ENCODE data around the gene PCDH10.

PCDH10 gene

DNA sequence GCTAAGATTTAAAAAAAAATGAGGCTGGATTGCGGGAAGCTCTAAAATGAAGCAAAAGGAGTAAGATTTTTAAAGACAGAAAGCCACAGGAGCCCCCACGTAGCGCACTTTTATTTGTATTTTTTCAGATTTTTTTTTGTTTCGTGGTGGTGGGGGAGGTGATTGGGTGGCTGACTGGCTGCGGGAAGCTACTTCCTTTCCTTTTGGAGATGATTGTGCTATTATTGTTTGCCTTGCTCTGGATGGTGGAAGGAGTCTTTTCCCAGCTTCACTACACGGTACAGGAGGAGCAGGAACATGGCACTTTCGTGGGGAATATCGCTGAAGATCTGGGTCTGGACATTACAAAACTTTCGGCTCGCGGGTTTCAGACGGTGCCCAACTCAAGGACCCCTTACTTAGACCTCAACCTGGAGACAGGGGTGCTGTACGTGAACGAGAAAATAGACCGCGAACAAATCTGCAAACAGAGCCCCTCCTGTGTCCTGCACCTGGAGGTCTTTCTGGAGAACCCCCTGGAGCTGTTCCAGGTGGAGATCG lies 908 bp downstream of the PCDH10 start:
- no peak for DNase-seq (ENCODE audit: low spot score)

DNA sequence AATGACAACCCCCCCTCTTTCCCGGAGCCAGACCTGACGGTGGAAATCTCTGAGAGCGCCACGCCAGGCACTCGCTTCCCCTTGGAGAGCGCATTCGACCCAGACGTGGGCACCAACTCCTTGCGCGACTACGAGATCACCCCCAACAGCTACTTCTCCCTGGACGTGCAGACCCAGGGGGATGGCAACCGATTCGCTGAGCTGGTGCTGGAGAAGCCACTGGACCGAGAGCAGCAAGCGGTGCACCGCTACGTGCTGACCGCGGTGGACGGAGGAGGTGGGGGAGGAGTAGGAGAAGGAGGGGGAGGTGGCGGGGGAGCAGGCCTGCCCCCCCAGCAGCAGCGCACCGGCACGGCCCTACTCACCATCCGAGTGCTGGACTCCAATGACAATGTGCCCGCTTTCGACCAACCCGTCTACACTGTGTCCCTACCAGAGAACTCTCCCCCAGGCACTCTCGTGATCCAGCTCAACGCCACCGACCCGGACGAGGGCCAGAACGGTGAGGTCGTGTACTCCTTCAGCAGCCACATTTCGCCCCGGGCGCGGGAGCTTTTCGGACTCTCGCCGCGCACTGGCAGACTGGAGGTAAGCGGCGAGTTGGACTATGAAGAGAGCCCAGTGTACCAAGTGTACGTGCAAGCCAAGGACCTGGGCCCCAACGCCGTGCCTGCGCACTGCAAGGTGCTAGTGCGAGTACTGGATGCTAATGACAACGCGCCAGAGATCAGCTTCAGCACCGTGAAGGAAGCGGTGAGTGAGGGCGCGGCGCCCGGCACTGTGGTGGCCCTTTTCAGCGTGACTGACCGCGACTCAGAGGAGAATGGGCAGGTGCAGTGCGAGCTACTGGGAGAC lies 1.6 kb downstream of the PCDH10 start:
- DNase-seq (ENCODE audit: low spot score): peak; percentile 14

DNA sequence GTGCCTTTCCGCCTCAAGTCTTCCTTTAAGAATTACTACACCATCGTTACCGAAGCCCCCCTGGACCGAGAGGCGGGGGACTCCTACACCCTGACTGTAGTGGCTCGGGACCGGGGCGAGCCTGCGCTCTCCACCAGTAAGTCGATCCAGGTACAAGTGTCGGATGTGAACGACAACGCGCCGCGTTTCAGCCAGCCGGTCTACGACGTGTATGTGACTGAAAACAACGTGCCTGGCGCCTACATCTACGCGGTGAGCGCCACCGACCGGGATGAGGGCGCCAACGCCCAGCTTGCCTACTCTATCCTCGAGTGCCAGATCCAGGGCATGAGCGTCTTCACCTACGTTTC lies 2.2 kb downstream of the PCDH10 start:
- DNase-seq (ENCODE audit: low spot score): no peak

DNA sequence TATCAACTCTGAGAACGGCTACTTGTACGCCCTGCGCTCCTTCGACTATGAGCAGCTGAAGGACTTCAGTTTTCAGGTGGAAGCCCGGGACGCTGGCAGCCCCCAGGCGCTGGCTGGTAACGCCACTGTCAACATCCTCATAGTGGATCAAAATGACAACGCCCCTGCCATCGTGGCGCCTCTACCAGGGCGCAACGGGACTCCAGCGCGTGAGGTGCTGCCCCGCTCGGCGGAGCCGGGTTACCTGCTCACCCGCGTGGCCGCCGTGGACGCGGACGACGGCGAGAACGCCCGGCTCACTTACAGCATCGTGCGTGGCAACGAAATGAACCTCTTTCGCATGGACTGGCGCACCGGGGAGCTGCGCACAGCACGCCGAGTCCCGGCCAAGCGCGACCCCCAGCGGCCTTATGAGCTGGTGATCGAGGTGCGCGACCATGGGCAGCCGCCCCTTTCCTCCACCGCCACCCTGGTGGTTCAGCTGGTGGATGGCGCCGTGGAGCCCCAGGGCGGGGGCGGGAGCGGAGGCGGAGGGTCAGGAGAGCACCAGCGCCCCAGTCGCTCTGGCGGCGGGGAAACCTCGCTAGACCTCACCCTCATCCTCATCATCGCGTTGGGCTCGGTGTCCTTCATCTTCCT lies 2.7 kb downstream of the PCDH10 start:
- DNase-seq (ENCODE audit: low spot score): peak; percentile 55

DNA sequence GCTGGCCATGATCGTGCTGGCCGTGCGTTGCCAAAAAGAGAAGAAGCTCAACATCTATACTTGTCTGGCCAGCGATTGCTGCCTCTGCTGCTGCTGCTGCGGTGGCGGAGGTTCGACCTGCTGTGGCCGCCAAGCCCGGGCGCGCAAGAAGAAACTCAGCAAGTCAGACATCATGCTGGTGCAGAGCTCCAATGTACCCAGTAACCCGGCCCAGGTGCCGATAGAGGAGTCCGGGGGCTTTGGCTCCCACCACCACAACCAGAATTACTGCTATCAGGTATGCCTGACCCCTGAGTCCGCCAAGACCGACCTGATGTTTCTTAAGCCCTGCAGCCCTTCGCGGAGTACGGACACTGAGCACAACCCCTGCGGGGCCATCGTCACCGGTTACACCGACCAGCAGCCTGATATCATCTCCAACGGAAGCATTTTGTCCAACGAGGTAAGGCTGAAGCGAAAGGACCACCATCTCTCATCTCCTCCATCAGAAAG lies 3.3 kb downstream of the PCDH10 start:
- DNase-seq (ENCODE audit: low spot score): no peak

DNA sequence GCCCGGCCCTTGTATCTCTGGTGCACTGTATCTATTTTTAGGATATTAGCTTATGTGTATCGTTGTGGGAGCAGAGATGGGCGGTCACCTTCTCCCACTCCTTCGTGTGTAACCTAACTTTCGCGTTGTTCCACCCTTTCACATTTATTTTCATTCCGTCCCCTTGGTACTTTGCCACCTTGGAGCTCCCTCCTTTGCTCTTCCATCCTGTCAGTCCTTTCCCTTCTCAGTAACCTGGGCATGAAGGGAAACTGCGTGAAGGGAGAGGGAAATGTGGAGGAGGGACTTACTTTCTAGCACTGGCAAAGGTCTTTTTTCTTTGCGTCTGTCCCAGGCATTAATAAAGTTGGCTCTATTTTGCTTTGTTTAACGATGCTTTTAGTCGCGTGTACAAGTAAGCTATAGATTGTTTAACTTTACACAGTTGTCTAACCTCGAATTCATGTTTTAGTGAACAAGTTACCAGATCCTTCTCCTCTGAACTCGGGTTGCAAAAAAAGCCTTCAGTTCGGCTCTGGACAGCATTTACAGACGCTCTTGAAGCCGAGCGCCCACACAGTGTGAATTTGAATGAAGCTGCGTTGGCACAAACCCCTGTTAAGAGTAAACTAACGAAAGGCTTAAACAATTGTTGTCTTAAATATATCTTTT lies 3.9 kb downstream of the PCDH10 start:
- no peak for DNase-seq (ENCODE audit: low spot score)

DNA sequence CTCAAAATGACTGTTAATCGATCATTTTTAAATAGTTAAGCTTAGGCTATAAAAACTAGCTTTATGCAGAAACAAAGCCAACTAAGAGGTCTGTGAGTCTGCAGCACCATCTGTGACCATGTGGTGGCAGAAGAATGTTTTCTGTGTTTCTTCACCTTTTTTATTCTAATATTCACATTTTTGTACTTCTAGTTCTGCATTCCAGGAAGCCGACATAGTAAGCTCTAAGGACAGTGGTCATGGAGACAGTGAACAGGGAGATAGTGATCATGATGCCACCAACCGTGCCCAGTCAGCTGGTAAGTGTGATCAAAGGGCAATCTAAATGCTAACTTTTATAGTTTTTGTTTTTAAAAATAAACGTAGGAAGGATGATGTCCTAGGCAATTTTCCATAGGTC lies 5.6 kb downstream of the PCDH10 start:
- no peak for DNase-seq (ENCODE audit: low spot score)

DNA sequence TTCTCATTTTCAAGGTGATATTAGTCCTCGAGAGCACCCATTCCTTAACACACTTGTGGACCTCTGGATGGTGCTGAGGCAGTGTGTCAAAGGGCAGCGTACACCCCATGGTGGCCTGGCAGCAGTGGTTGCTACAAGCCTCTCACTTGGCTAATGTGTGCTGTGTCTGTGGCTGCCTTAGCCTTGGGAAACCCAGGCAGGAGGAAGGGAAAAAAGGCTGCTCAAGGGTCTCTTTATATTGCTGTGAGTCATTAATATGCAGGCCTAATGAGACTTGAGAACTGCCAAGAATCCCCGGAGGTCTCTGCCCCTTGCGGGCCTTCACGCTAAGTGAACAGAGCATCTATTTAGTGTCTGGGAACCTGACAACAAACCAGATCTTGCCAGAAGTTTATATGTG lies 7.0 kb downstream of the PCDH10 start:
- no peak for DNase-seq (ENCODE audit: low spot score)

DNA sequence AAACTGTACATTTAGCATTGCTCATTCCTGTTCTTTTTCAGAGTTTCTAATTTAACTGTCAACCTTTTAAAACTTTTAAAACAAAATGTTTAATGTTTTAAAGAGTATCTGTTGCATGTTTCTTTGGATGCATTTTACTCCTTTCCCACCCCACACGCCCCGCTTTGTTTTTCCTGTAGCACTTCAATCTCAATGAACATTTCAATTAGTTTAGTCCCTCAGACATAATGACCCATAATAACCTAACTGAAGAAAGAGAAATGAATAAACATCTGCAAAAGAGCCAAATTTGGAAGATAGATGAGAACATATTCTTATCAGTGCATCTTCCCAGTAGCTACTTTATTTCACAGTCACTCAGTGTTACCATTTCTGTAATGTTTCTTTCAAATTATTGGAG lies 7.5 kb downstream of the PCDH10 start:
- no peak for DNase-seq (ENCODE audit: low spot score)

DNA sequence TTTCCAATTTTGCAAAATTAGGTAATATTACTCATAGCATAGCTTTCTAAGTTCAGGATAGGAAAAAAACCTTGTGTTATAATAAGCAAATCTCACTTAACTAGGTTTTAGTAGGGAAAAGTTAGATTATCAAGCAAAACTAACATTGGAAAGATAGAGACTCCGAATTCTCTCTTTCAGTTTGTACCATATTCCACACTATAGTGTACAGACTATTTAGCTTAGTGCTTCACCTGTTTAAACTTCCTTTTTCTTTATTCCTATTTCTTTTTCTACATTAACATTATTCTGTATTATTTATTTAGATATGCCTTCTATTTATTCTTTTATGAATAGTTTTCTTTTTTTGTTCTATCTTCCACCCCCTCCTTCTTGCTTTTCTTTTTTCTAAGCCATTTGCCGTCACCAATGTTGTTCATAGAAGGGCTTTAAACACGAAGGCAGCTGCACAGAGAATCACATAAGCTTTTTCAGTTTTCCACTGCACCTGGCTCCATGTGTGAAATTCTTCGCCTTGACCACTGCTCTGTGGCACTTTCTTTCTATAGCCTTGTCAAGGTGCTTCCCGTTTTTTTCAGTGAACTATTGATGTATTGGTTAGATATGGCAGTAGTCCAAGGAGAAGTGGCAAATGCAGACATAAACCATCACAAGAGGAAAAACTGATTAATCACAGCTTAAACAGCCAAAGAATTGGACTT lies 8.5 kb downstream of the PCDH10 start:
- DNase-seq (ENCODE audit: low spot score): no peak

DNA sequence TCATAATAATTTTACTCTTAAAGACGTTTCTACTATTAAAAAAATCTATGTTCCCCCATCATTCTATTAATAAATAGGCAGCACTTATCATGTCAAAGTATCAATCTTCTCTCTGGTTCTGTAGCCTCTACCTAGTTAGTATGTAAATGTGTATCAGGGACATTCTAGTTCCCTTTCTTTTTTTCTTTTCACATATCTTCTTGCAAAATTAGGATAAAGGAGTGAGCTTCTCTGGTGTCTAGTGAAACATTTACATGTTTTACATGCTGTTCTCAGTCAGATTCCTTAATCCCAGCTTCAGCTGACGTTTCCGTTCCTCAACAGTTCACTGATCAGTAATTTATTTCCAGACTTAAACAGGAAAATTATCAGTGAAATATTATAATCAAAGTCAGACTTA lies 11.8 kb downstream of the PCDH10 start:
- no peak for DNase-seq (ENCODE audit: low spot score)

DNA sequence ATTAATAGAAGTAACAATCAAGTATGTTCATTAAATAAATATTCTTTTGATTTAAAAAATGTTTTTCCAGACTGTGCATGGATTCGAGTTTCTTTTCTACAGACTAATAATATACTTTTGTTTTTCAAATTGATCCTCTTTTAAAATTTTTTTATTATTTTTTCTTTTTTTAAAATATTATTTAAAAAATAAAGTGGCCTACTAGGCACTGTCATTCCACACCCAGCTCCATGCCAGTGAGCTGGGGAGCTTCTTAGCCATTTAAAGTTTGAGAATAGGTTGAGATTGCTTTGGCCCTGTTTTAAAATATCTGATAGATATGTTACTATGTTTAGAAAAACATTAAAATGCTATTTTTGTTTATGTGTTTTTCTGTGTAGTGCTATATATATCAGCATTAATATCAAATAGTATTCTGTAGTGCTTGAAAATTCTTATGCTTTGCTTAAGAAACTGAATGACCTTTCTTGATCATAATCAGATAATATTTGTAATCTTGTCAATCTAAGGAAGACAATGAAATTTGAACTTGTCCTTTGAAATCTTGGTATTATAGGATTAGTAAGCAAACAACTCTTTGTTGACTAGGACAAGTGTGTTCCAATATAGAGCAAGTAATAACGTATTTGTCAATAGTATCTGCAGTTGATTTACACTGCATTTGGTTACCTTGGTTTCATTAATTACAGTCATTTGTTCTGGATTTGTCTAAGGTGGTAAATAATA lies 12.6 kb downstream of the PCDH10 start:
- DNase-seq (ENCODE audit: low spot score): no peak

DNA sequence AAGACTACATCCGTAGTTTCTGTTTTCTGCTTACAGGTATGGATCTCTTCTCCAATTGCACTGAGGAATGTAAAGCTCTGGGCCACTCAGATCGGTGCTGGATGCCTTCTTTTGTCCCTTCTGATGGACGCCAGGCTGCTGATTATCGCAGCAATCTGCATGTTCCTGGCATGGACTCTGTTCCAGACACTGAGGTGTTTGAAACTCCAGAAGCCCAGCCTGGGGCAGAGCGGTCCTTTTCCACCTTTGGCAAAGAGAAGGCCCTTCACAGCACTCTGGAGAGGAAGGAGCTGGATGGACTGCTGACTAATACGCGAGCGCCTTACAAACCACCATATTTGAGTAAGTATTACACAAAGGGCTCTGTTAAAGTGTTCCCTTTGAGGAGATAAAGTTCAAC lies 13.8 kb downstream of the PCDH10 start:
- no peak for DNase-seq (ENCODE audit: low spot score)

DNA sequence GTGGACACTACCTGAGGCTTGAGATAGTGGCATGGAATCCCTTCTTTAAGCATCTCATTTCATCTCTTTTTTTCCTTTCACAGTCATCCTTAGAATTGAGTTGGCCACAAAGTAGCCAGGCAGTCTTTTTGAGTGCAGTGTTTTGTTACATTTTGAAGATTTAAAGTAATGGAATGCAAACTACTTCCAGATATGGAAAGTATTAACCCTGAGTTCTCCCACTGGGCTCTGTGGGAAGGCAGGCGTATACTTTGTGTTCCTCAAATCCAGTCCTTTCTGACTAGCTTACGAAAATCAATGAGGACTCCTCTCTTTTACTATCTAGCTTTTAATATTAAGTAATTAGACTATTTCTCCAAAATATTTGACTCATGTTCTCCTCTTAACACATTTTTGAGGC lies 29.9 kb downstream of the PCDH10 start:
- DNase-seq (ENCODE audit: low spot score): no peak

DNA sequence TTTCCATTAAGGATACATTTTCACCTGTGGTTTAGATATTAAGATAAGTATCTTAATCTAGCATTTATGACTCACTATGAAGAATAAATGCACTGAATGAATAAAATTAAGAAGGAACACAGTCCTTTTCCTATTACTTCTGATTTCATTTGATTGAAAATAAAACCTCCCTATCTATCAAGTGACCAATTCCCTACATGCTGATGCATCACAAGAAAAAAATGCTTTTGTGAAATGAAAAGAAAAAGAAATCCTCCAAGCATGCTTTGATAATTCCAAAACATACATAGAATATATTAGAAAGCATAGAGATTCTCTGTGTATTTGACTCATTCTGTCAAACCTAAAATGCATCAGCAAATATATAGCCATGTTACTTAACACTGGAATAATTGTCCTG lies 37.1 kb downstream of the PCDH10 start:
- DNase-seq (ENCODE audit: low spot score): no peak

DNA sequence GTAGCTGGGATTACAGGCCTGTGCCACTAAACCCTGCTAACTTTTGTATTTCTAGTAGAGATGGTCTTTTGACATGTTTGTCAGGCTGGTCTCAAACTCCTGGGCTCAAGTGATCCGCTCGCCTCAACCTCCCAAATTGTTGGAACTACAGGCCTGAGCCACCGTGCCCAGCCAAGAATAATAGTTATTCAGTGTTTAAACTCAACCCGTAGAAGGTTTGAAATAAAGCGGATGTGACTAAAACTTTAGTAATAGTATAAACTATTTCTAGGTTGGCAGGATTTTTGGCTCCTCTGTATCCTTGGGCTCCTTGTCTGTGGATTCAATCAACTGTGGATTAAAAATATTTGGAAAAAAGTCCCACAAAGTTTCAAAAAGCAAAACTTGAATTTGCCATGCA lies 37.8 kb downstream of the PCDH10 start:
- no peak for DNase-seq (ENCODE audit: low spot score)

DNA sequence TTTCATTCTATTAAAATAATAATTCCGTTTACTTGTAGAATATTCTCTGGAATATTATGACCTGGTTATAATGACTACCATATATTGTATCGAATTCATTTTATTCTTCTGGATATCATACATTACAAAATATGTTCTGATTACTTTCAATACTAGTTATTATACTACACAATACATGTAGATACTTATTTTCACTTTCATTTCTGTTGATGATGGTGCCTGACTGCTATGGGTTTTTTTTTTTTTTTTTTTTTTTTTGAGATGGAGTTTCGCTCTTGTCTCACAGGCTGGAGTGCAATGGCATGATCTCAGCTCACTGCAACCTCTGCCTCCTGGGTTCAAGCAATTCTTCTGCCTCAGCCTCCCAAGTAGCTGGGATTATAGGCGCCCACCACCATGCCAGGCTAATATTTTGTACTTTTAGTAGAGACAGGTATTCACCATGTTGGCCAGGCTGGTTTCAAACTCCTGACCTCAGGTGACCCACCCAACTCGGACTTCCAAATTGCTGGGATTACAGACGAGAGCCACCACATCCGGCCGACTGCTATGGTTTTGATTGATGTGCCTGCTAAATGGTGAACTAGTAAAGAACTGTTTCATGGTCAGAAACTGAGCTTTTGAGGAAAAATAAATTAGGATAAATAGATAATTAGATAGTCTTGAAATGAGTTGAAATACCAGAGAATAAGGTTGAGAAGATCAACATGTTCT lies 39.5 kb downstream of the PCDH10 start:
- DNase-seq (ENCODE audit: low spot score): no peak

DNA sequence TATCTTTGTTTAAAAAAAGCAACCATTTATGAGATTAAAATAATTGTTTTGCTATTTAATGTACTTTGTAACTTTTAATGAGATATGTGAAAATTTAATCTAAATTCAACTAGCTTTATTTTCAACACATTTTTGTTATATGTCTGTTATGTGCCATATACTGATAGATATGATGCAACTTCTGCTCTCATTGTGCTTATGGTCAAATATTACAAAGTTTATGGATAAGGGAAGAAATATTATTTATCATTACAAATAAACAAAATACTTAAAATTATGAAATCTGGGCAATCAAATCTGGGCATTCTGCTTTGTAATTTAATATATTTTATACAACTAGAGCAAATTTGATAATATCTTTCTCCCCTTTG lies 40.0 kb downstream of the PCDH10 start:
- no peak for DNase-seq (ENCODE audit: low spot score)

DNA sequence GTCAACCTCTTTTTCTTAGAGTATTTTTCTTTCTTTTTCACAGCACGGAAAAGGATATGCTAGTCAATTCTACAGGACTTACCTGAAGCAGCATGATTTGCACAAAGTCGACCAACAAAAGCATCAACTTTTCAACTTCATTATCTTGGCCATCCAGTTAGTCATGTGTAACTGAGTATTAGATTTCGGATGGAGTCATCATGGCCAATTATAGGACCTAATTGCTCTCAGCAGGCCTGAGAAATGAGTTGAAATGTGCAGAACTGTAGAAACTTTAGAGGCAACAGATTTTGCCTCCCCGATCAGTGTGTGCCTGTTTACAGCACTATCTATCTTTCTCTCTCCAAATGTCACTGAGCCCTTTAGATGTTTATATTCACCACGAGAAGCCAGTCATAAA lies 41.0 kb downstream of the PCDH10 start:
- DNase-seq (ENCODE audit: low spot score): no peak

DNA sequence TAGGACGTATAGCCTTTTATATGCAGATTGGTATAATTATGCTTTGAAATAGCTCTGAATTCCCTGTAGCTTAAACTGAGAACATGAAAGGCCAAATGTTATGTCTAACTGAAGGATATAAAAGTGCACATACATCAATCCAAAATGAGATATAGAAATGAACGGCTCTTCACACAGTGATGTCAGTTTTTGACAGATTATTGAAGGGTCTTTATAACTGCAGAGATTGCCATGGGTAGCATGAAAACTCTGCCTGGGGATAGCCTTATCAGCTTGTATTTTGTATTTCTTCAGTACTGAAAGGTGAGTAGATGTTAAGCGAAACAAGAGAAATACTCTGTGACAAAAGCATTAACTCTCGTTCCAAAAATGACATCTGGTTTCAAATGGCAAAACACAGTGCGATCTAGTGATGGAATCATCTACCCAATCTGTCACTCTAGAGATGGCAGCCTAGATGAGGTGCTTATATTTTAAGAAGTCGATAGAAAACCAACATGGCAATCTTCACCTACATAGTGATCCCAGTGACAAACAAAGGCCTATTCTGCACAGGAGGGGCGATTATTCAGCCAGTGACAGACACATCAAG lies 59.7 kb downstream of the PCDH10 start:
- no peak for DNase-seq (ENCODE audit: low spot score)

DNA sequence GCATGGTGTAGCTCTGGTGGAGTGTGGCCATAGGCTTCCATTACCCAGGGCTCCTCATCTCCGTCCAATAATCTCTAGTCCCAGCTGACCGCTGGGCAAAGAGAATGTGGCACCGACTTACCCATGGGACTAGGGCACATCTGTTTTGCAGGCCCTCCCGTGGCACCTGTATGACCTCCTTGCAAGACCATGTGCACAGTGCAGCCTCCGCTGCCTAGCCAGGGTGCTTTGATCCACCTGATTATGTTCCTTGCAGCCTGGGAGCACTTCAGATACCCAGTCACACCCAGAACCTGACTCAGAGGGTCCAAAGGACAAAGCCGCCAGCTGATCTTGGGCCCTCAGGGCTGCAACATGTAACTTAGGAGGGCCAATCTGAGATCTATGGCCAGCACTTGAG lies 84.8 kb downstream of the PCDH10 start:
- no peak for DNase-seq (ENCODE audit: low spot score)

Measured in iPS-NIHi11 (cell line).